Kidney (tissue), 14 donors: ENCODE measurements around the gene TMEM61. TPM values are rescaled to one million over a fixed set of nuclear protein-coding genes. Genes with fewer than 3 reads are reported as not detected.
A peak's percentile ranks its signal among the peaks of the same experiment; 100 is the strongest.

ENCODE experiments used
- DNase-seq, 5 donors: peaks; one replicate each; pipeline ENCODE4 v3.0.0-alpha.2; 2013 to 2020
- FAIRE-seq: peaks from 2 replicates; lab custom pipeline; 2012; peaks lifted over from hg19 to GRCh38; lab: Jason Lieb, UNC
- H3K27ac ChIP-seq, 2 donors: one replicate each; pipeline ENCODE4 v1.7.0; 2013; ENCODE audit warnings: low read depth in 2 of 2, low read length in 2 of 2, inconsistent platforms in 1 of 2
- H3K27me3 ChIP-seq: one replicate; pipeline ENCODE4 v1.7.1; 2013; ENCODE audit warnings: low read length, inconsistent platforms; ENCODE audit not compliant: control insufficient read depth, insufficient read depth
- H3K36me3 ChIP-seq, 3 donors: one replicate each; pipeline versions ENCODE4 v1.7.0 to v1.7.1; 2013; ENCODE audit warnings: low read length in 3 of 3, control low read depth in 1 of 3, inconsistent platforms in 1 of 3; ENCODE audit not compliant: insufficient read depth in 3 of 3, control insufficient read depth in 2 of 3
- H3K4me1 ChIP-seq, 3 donors: one replicate each; pipeline versions ENCODE4 v1.7.0 to v1.7.1; 2013; ENCODE audit warnings: low read length in 3 of 3, inconsistent platforms in 1 of 3, low read depth in 1 of 3; ENCODE audit not compliant: control insufficient read depth in 2 of 3, insufficient read depth in 2 of 3
- H3K4me3 ChIP-seq, 3 donors: one replicate each; pipeline versions ENCODE4 v1.7.0 to v1.8.1; 2013; ENCODE audit warnings: low read length in 3 of 3, control low read depth in 1 of 3, inconsistent platforms in 1 of 3
- H3K9ac ChIP-seq, 3 donors: one replicate each; pipeline versions ENCODE4 v1.7.0 to v1.7.1; 2013; ENCODE audit warnings: low read length in 3 of 3, control low read depth in 1 of 3, inconsistent platforms in 1 of 3
- H3K9me3 ChIP-seq, 3 donors: one replicate each; pipeline versions ENCODE4 v1.7.0 to v1.7.1; 2013; ENCODE audit warnings: low read length in 3 of 3, control low read depth in 1 of 3, inconsistent platforms in 1 of 3; ENCODE audit not compliant: control insufficient read depth in 2 of 3, insufficient read depth in 1 of 3
- CTCF ChIP-seq: IDR thresholded peaks from 3 replicates; pipeline ENCODE4 v1.5.1; 2012; ENCODE audit warnings: mild to moderate bottlenecking, moderate library complexity, borderline replicate concordance; ENCODE audit not compliant: insufficient read depth; ENCODE audit errors: extremely low read depth
- intact Hi-C: fragments of 100-400 bp; cut with DNase I; formaldehyde crosslinking; loops from one replicate; pipeline ENCODE4 v1.11.1; 2022
- polyA plus RNA-seq: library from polyadenylated mRNA; stranded (reverse); fragments of 350-450 nt; fragmentation: Illumina TruSeq; extraction: RNeasy Lipid Tissue Mini Kit (QIAGEN cat#74804); gene quantifications from one replicate; pipeline ENCODE4 v1.2.3, GENCODE V29; 2014; ENCODE audit warnings: low read depth, low replicate concordance; ENCODE audit not compliant: insufficient read depth
- total RNA-seq: library from RNA; stranded (reverse); fragmentation: NEBNext Ultra II Directional; extraction: Animal tissue kit (Norgen Biotek cat#: 25700); gene quantifications from one replicate; pipeline ENCODE4 v1.2.1, GENCODE V29; 2021
- donor health status: control.
- donor health status: control.
- donor health status: control.
- donor health status: control.
- donor health status: control.
- donor health status: DM: yes; HTN: yes; CAD: no.
- donor health status: Normal renal cell carcinoma (clear cell type).

Gene TMEM61
- total and polyA plus RNA-seq, 2 donors from 2014 or later: 7.0 to 42.7 TPM

DNA sequence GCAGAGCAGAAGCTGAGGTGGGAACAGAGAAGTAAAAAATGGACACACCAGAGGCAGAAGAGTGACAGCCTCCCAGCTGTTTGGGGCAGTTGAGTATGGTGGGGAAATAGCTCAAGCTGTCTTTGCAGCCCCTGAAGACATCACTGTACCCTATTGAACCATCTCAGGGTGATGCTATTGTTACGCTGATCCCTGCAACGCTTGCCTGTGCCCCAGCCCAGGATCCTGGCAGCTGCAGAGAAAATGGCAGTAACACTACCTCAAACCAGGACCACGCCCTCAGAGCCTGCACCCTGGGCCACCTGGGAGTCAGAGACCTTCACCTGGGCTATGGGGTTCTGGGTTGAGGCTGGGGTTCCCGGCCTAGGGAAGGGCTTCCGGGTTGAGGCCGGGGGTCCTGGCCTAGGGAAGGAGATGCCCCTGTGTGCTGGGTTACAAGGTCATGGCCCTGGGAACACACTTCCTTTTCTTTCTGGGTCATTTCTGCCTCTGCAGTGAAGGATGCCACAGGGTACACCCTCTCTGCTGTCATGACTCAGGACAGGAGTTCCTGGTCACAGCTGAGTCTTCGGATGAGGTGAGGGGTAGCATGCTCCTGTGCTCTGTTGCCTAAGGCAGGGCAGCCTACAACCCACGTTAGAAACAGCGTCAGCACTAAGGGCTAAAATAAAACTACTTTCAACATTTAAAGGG is 29.9 kb downstream of the TMEM61 start:
- DNase-seq (no peak), FAIRE-seq (no peak)
- Histone ChIP-seq H3K27ac (no peak overlapping the region), H3K9ac (no peak overlapping the region), H3K4me1 (no peaks in the 10 kb centered on the region), H3K4me3 (no peak overlapping the region), H3K27me3 (no peaks in the 10 kb centered on the region), H3K9me3 (no peaks in the 10 kb centered on the region), H3K36me3 (peaks cover 0 to 12% (median 0%) of the 10 kb centered on the region in 3 donors)
- TF ChIP-seq CTCF: no peak
- intact Hi-C loops: no loop called here

DNA sequence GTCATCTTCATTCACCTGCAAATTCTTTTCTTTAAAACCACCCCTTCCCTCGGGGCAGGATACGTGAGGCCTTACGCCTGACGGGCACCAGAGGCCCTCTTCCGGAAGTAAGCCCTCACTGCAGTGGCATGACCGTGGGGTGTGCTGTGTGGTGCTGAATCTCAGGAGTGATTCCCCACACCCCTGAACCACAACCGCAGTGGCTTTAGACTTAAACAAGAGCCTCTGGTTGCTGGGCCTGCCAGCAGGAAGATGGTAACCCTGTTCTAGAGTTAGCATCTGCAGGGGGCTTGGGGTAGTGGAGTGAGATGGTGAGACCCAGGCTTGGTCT is 30.4 kb downstream of the TMEM61 start:
- H3K36me3 ChIP-seq: peaks cover 0 to 12% (median 0%) of the 10 kb centered on the region in 3 donors
- H3K27me3 ChIP-seq: no peaks in the 10 kb centered on the region
- FAIRE-seq (no peak), DNase-seq (no peak)
- no peaks in the 10 kb centered on the region for H3K4me1 ChIP-seq
- peak; percentile 7 for TF ChIP-seq CTCF
- intact Hi-C loops: no loop called here
- no peak overlapping the region for H3K9ac ChIP-seq
- H3K4me3 ChIP-seq: no peak overlapping the region
- H3K27ac ChIP-seq: no peak overlapping the region
- H3K9me3 ChIP-seq: no peaks in the 10 kb centered on the region

GRCh38 chr1:55012661-55013060 is 32.2 kb downstream of the TMEM61 start:
- intact Hi-C loops: no loop called here
- DNase-seq: no peak
- Histone ChIP-seq H3K27ac (no peak overlapping the region), H3K4me1 (no peaks in the 10 kb centered on the region), H3K9ac (no peak overlapping the region), H3K9me3 (no peaks in the 10 kb centered on the region), H3K27me3 (no peaks in the 10 kb centered on the region), H3K36me3 (peaks cover 0 to 12% (median 0%) of the 10 kb centered on the region in 3 donors), H3K4me3 (no peak overlapping the region)
- FAIRE-seq: no peak
- TF ChIP-seq CTCF: no peak

DNA sequence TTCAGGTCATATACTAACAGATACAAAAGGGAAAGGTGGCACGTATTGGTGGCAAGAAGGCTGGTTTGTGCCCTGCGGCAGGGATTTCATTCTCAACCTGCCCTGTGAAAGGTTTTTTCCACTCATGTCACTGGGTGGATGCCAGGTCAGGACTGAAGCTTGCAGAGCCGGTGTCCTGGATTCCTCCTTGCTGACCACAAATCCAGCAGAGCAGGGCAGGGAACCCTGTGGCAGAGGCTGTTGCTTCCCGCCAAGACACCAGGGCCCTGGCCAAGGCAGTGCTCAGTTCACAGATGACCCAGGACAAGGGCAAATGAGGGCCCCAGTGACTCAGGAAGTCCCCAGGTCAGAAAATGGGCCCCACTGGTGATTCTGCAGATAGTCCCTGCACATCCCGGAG is 34.7 kb downstream of the TMEM61 start:
- Histone ChIP-seq H3K4me1 (no peaks in the 10 kb centered on the region), H3K27ac (no peak overlapping the region), H3K9ac (no peak overlapping the region), H3K9me3 (no peaks in the 10 kb centered on the region), H3K4me3 (no peak overlapping the region), H3K36me3 (no peaks in the 10 kb centered on the region), H3K27me3 (no peaks in the 10 kb centered on the region)
- DNase-seq: no peak
- FAIRE-seq: no peak
- intact Hi-C loops: no loop called here
- no peak for TF ChIP-seq CTCF
